Nasal cavity respiratory epithelium epithelial cell of viscerocranial mucosa (primary cell): ENCODE results near the gene GSTM4. TPM values are rescaled to one million over a fixed set of nuclear protein-coding genes. Genes with fewer than 3 reads are reported as not detected.

ENCODE experiments used
- total RNA-seq: library from RNA; depleted of rRNA; stranded (reverse); fragments of >200 nt; gene quantifications from 2 replicates; pipeline ENCODE4 v1.2.3, GENCODE V29; 2014

GSTM4 gene
- total RNA-seq = 2.6 and 3.1 TPM in 2 replicates

GRCh38 chr1:109655615-109656519 is at the start of gene GSTM4:
Gene GSTM4, plus strand, starts transcription at chr1:109656099. Its CDS starts 291 bp downstream, at chr1:109656390.

GRCh38 chr1:109619576-109620400 is 36.1 kb upstream of the GSTM4 start, which contains the start of the genes AMPD2 and GNAT2:
Gene AMPD2, plus strand, starts transcription at chr1:109619837. Its CDS starts 1,339 bp downstream, at chr1:109621176.
Gene GNAT2, minus strand, starts transcription at chr1:109619616. Its CDS starts 6,746 bp downstream, at chr1:109612870.

GRCh38 chr1:109667452-109668122 is 11.7 kb downstream of the GSTM4 start, which contains the start of gene GSTM2:
Gene GSTM2, plus strand, starts transcription at chr1:109668057. Its CDS starts 59 bp downstream, at chr1:109668116.

GRCh38 chr1:109687641-109688499 is 32.0 kb downstream of the GSTM4 start, which contains the start of gene GSTM1:
Gene GSTM1, plus strand, starts transcription at chr1:109687817. Its CDS starts 57 bp downstream, at chr1:109687874.

Other genes with a start within 250 kb of the GSTM4 start
- 36.9 and 37.3 TPM in 2 replicates for gene PSMA5, start 229.7 kb upstream of the GSTM4 start, total RNA-seq
- gene SYPL2, start 189.6 kb upstream of the GSTM4 start, total RNA-seq = not detected in 2 replicates
- gene ATXN7L2, start 172.2 kb upstream of the GSTM4 start, total RNA-seq = 1.2 and 2.1 TPM in 2 replicates
- gene CYB561D1, start 162.0 kb upstream of the GSTM4 start, total RNA-seq = 5.1 and 11.9 TPM in 2 replicates
- 0.34 and 1.6 TPM in 2 replicates for gene AMIGO1, start 146.4 kb upstream of the GSTM4 start, total RNA-seq
- under 0.01 TPM in 1 of 2 replicates, not detected in the other for gene GPR61, start 116.2 kb upstream of the GSTM4 start, total RNA-seq
- 16.4 and 17.9 TPM in 2 replicates for gene GNAI3, start 107.5 kb upstream of the GSTM4 start, total RNA-seq
- gene GNAT2, start 36.5 kb upstream of the GSTM4 start, total RNA-seq = 0.14 TPM in 1 of 2 replicates, not detected in the other
- gene AMPD2, start 36.3 kb upstream of the GSTM4 start, total RNA-seq = 19.5 and 32.0 TPM in 2 replicates
- gene GSTM2, start 12.0 kb downstream of the GSTM4 start, total RNA-seq = 0.34 and 9.2 TPM in 2 replicates
- gene GSTM1, start 31.7 kb downstream of the GSTM4 start, total RNA-seq = 1.4 TPM in 1 of 2 replicates, not detected in the other
- not detected in 2 replicates for gene GSTM5, start 56.2 kb downstream of the GSTM4 start, total RNA-seq
- gene GSTM3, start 84.9 kb downstream of the GSTM4 start, total RNA-seq = 10.5 and 28.0 TPM in 2 replicates
- gene EPS8L3, start 107.8 kb downstream of the GSTM4 start, total RNA-seq = not detected in 2 replicates